GM12878 (cell line): ENCODE measurements around the gene CLCN2. TPM values are rescaled to one million over a fixed set of nuclear protein-coding genes. Genes with fewer than 3 reads are reported as not detected.
A peak's percentile ranks its signal among the peaks of the same experiment; 100 is the strongest.

ENCODE experiments used
- ASH2L ChIP-seq: fragments of 300-600, 200-600 bp; sonication (generic); IDR thresholded peaks from 2 replicates; pipeline ENCODE4 v1.6.1; 2017; ENCODE audit warnings: low read depth, mild to moderate bottlenecking, borderline replicate concordance
- BMI1 ChIP-seq: fragments of 450-650 bp; IDR thresholded peaks from 2 replicates; pipeline ENCODE4 v1.6.1; 2016; ENCODE audit warnings: mild to moderate bottlenecking, moderate library complexity, borderline replicate concordance
- CHD4 ChIP-seq: fragments of 200-600 bp; sonication (generic); IDR thresholded peaks from 2 replicates; pipeline ENCODE4 v1.6.1; 2016; ENCODE audit warnings: mild to moderate bottlenecking
- CTCF ChIP-seq, 3 experiments: IDR thresholded peaks in 2 of 3; conservative IDR thresholded peaks in 1 of 3; 2 replicates each; pipeline ENCODE4 v1.5.1; 2011; ENCODE audit warnings: low read depth in 3 of 3, low read length in 3 of 3, mild to moderate bottlenecking in 3 of 3, control low read depth in 2 of 3, moderate library complexity in 2 of 3, inconsistent platforms in 1 of 3, mixed read lengths in 1 of 3; ENCODE audit not compliant: control insufficient read depth in 2 of 3, insufficient read depth in 1 of 3; ENCODE audit errors: extremely low read depth in 1 of 3
- EGR1 ChIP-seq, 2 experiments: IDR thresholded peaks; 1 replicate in 1 of 2; 2 replicates in 1 of 2; pipeline ENCODE4 v1.6.1; 2011 to 2012; ENCODE audit warnings: low read depth in 2 of 2, low read length in 2 of 2, borderline replicate concordance in 1 of 2, mild to moderate bottlenecking in 1 of 2, moderate library complexity in 1 of 2
- ELK1 ChIP-seq: IDR thresholded peaks from 2 replicates; pipeline ENCODE4 v1.6.1; 2012; ENCODE audit warnings: low read depth, low read length, improper control_type of control experiment
- EP300 ChIP-seq, 2 experiments: fragments of 150-350 bp in 1 of 2; IDR thresholded peaks; 2 replicates each; pipeline ENCODE4 v1.6.1; 2011 to 2012; ENCODE audit warnings: low read depth in 2 of 2, low read length in 2 of 2, borderline replicate concordance in 1 of 2, improper control_type of control experiment in 1 of 2, inconsistent platforms in 1 of 2; ENCODE audit not compliant: control insufficient read depth in 1 of 2
- JUNB ChIP-seq: IDR thresholded peaks from 2 replicates; pipeline ENCODE4 v1.6.1; 2016; ENCODE audit warnings: antibody characterized with exemption, mild to moderate bottlenecking
- LARP7 ChIP-seq: fragments of 450-650 bp; IDR thresholded peaks from 2 replicates; pipeline ENCODE4 v1.6.1; 2017; ENCODE audit warnings: mild to moderate bottlenecking
- MEF2A ChIP-seq: IDR thresholded peaks from 2 replicates; pipeline ENCODE4 v1.6.1; 2011; ENCODE audit warnings: low read depth, mild to moderate bottlenecking, low read length, moderate library complexity; ENCODE audit not compliant: insufficient read depth
- MTA2 ChIP-seq: fragments of 450-650 bp; IDR thresholded peaks from 2 replicates; pipeline ENCODE4 v1.6.1; 2016; ENCODE audit warnings: low read depth, mild to moderate bottlenecking, moderate library complexity
- MTA3 ChIP-seq: IDR thresholded peaks from 2 replicates; pipeline ENCODE4 v1.6.1; 2012; ENCODE audit warnings: low read length, inconsistent platforms, borderline replicate concordance
- NBN ChIP-seq: fragments of 450-650 bp; IDR thresholded peaks from 2 replicates; pipeline ENCODE4 v1.6.1; 2016
- POLR2A ChIP-seq: IDR thresholded peaks from 2 replicates; pipeline ENCODE4 v1.6.1; 2011; ENCODE audit warnings: low read depth, mild to moderate bottlenecking, low read length
- PRDM15 ChIP-seq: fragments of 450-650 bp; formaldehyde crosslinking; IDR thresholded peaks from 2 replicates; pipeline ENCODE4 v1.4.0; 2020; ENCODE audit warnings: mild to moderate bottlenecking, moderate library complexity
- SIX5 ChIP-seq: IDR thresholded peaks from 2 replicates; pipeline ENCODE4 v1.6.1; 2011; ENCODE audit warnings: mild to moderate bottlenecking, low read depth, low read length, moderate library complexity; ENCODE audit not compliant: severe bottlenecking
- SKIL ChIP-seq: fragments of 450-650 bp; IDR thresholded peaks from 2 replicates; pipeline ENCODE4 v1.6.1; 2017; ENCODE audit warnings: mild to moderate bottlenecking, low read depth, inconsistent platforms; ENCODE audit not compliant: poor library complexity, severe bottlenecking
- SP1 ChIP-seq: IDR thresholded peaks from one replicate; pipeline ENCODE4 v1.6.1; 2011; ENCODE audit warnings: low read depth, low read length
- SUPT20H ChIP-seq: IDR thresholded peaks from 2 replicates; pipeline ENCODE4 v1.6.1; 2011; ENCODE audit warnings: low read depth, mild to moderate bottlenecking, low read length, moderate library complexity, borderline replicate concordance; ENCODE audit not compliant: control insufficient read depth
- ZSCAN29 ChIP-seq: fragments of 450-650 bp; IDR thresholded peaks from 2 replicates; pipeline ENCODE4 v1.6.1; 2017; ENCODE audit warnings: mild to moderate bottlenecking, moderate library complexity
- polyA plus RNA-seq, 11 experiments: library from polyadenylated mRNA; depleted of rRNA in 4 of 11; unstranded in 6 of 11; stranded (reverse) in 5 of 11; fragments of >200 nt; fragmentation: Nextera tagmentation in 4 of 11; fragmentation: Illumina TruSeq in 1 of 11; extraction: Ambion mirVana in 4 of 11; extraction: Trizol in 1 of 11; gene quantifications; 1 replicate in 1 of 11; 2 replicates in 10 of 11; pipeline versions ENCODE4 v1.2.1 to v1.2.3, GENCODE V29; 2011 to 2016; ENCODE audit warnings: inconsistent platforms in 2 of 11, missing spikeins in 2 of 11, low read depth in 1 of 11
- total RNA-seq, 4 experiments: library from RNA; depleted of rRNA in 3 of 4; stranded (reverse); fragments of >200 nt in 3 of 4; fragmentation: Illumina TruSeq in 1 of 4; extraction: Trizol in 1 of 4; gene quantifications; 2 replicates each; pipeline versions ENCODE4 v1.2.1 to v1.2.3, GENCODE V29; 2013 to 2021

Gene CLCN2
- total and polyA plus RNA-seq, 10 of the 15 experiments (the other 5 are each of a cell fraction or from before 2014, with no cell fraction given): 0.13 to 2.6 (median 0.85) TPM; not detected in 1

- TF ChIP-seq SKIL: no peak
- TF ChIP-seq POLR2A: peak; percentile 88
- peak; percentile 75; the same call in 1 of the 2 replicates for TF ChIP-seq LARP7
- no peak for TF ChIP-seq MTA2
- no peak for TF ChIP-seq MEF2A
- no peak for TF ChIP-seq BMI1
- no peak for TF ChIP-seq EP300 (IDR thresholded peaks at IDR 0.05; ENCODE audit: borderline replicate concordance in 1 of 2, control insufficient read depth in 1 of 2, low read depth in 2 of 2, low read length in 2 of 2)
- TF ChIP-seq SUPT20H: no peak
- no peak for TF ChIP-seq NBN
- TF ChIP-seq CHD4: no peak
- TF ChIP-seq PRDM15 (CRISPR knock-in tag): no peak
- no peak for TF ChIP-seq SP1
- no peak for TF ChIP-seq ASH2L
- no peak for TF ChIP-seq MTA3
- TF ChIP-seq SIX5: peak; percentile 84
- no peak for TF ChIP-seq JUNB
- peak in 1 of 2 experiments; percentile 56; a peak in 2 of 3 replicates for TF ChIP-seq EGR1 (IDR thresholded peaks at IDR 0.05; ENCODE audit: borderline replicate concordance in 1 of 2, low read depth in 2 of 2, low read length in 2 of 2)
- no peak for TF ChIP-seq CTCF (IDR thresholded peaks at IDR 0.05 in 2 of 3, conservative IDR thresholded peaks at IDR 0.05 in 1 of 3; ENCODE audit: control insufficient read depth in 2 of 3, extremely low read depth in 1 of 3, insufficient read depth in 1 of 3, low read depth in 3 of 3, low read length in 3 of 3)
- no peak; the same call in none of the 2 replicates for TF ChIP-seq ELK1
- TF ChIP-seq ZSCAN29: no peak
These were observed 62.5 kb downstream of the CLCN2 start, which contains the start of gene PSMD2 (continued) for GRCh38 chr3:184298759-184299487.
